ENCODE measurements around the gene KCNAB3. TPM values are rescaled to one million over a fixed set of nuclear protein-coding genes. Genes with fewer than 3 reads are reported as not detected.

KCNAB3 gene
- total RNA-seq: 1 to 10 TPM; 6.6 to 6.7 TPM

- ATAC-seq: peak; percentile 41
Measured at GRCh38 chr17:7929158-7930023, at the start of gene KCNAB3. Gene KCNAB3 (minus strand): TSS chr17:7929856. CDS start chr17:7929435, 421 bp downstream.

GRCh38 chr17:7977805-7978204 is 48.1 kb upstream of the KCNAB3 start:
- Mint-ChIP-seq H3K36me3 (peaks cover 18% of the 10 kb centered on the region), H3K27ac (no peak overlapping the region), H3K4me1 (peaks cover 8% of the 10 kb centered on the region), H3K4me3 (no peak overlapping the region), H3K9me3 (ENCODE audit: low read depth) (peaks cover 18% of the 10 kb centered on the region), H3K27me3 (peaks cover 37% of the 10 kb centered on the region)
- ATAC-seq: no peak
- DNase-seq: no peak
- CTCF ChIA-PET: interaction anchor here (1.1 to 1.3 kb wide), 2 partner anchors 11 to 12 kb away, joined by 3 to 6 read pairs; no protein-coding TSS in a partner anchor

More at GRCh38 chr17:7929158-7930023, at the start of gene KCNAB3:
- Mint-ChIP-seq H3K27ac (peak within 1 kb of the TSS; percentile 97), H3K27me3 (no peaks in the 10 kb centered on the region), H3K9me3 (ENCODE audit: low read depth) (no peaks in the 10 kb centered on the region), H3K4me3 (peak within 1 kb of the TSS; percentile 97), H3K36me3 (peaks cover 7% of the 10 kb centered on the region), H3K4me1 (peaks cover 37% of the 10 kb centered on the region)
- peak; percentile 82 for DNase-seq
- CTCF ChIA-PET: interaction anchor here (0.9 to 12.2 kb wide), 4 partner anchors 12 to 190 kb away, joined by 3 to 130 read pairs (median 25); partner anchors contain the start of gene RNF227

GRCh38 chr17:7977039-7977438 is 47.4 kb upstream of the KCNAB3 start:
- Mint-ChIP-seq H3K36me3 (peaks cover 18% of the 10 kb centered on the region), H3K27me3 (peaks cover 32% of the 10 kb centered on the region), H3K27ac (no peak overlapping the region), H3K4me1 (peaks cover 4% of the 10 kb centered on the region), H3K9me3 (ENCODE audit: low read depth) (peaks cover 18% of the 10 kb centered on the region), H3K4me3 (no peak overlapping the region)
- no peak for ATAC-seq
- CTCF ChIA-PET: interaction anchor here (2.5 kb wide), 1 partner anchor 13 kb away, joined by 6 read pairs; no protein-coding TSS in a partner anchor
- DNase-seq: peak; percentile 18

GRCh38 chr17:7974638-7975131 is 45.0 kb upstream of the KCNAB3 start:
- no peak for ATAC-seq
- Mint-ChIP-seq H3K9me3 (ENCODE audit: low read depth) (peaks cover 18% of the 10 kb centered on the region), H3K4me3 (no peak overlapping the region), H3K27ac (no peak overlapping the region), H3K36me3 (peaks cover 18% of the 10 kb centered on the region), H3K27me3 (peaks cover 34% of the 10 kb centered on the region), H3K4me1 (peaks cover 4% of the 10 kb centered on the region)
- CTCF ChIA-PET: interaction anchor here (1.2 to 2.5 kb wide), 3 partner anchors 13 to 152 kb away, joined by 3 to 6 read pairs (median 5); no protein-coding TSS in a partner anchor
- DNase-seq: peak; percentile 3

GRCh38 chr17:7972131-7972785 is 42.6 kb upstream of the KCNAB3 start:
- Mint-ChIP-seq H3K36me3 (peaks cover 16% of the 10 kb centered on the region), H3K4me1 (peaks cover 2% of the 10 kb centered on the region), H3K4me3 (no peak overlapping the region), H3K9me3 (ENCODE audit: low read depth) (peaks cover 15% of the 10 kb centered on the region), H3K27ac (no peak overlapping the region), H3K27me3 (peaks cover 33% of the 10 kb centered on the region)
- ATAC-seq (no peak), DNase-seq (peak; percentile 31)
- CTCF ChIA-PET: interaction anchor here (0.7 to 1.8 kb wide), 4 partner anchors 10 to 107 kb away, joined by 3 to 7 read pairs (median 4); no protein-coding TSS in a partner anchor

DNA sequence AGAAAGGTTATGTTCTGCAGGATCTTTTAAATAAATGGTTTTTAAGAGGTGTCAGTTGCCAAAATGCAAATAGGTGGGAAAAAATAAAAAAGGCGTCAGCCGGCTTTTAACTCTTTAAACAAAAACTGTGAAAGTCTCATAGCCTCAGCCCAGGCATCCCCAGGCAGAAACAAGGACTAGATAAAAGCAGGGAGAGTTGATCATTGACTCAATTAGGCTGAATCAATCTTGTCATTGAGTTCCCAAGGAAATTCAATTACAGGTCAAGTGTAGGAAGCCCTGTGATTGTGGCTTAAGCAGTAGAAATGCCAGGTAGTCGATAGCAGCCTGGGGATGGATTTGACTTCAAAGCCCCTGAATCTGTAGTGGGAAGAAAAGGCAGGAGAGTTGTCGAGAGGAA is 42.0 kb upstream of the KCNAB3 start:
- CTCF ChIA-PET: interaction anchor here (0.7 to 1.6 kb wide), 7 partner anchors 9 to 59 kb away, joined by 3 to 7 read pairs (median 4); no protein-coding TSS in a partner anchor
- no peak overlapping the region for H3K27ac Mint-ChIP-seq
- ATAC-seq: no peak
- no peak for DNase-seq
- H3K27me3 Mint-ChIP-seq: peaks cover 30% of the 10 kb centered on the region
- peaks cover 2% of the 10 kb centered on the region for H3K4me1 Mint-ChIP-seq
- no peak overlapping the region for H3K4me3 Mint-ChIP-seq
- H3K9me3 Mint-ChIP-seq (ENCODE audit: low read depth): peaks cover 12% of the 10 kb centered on the region
- peaks cover 12% of the 10 kb centered on the region for H3K36me3 Mint-ChIP-seq

- Mint-ChIP-seq H3K27ac (no peak overlapping the region), H3K4me3 (no peak overlapping the region), H3K9me3 (ENCODE audit: low read depth) (peaks cover 3% of the 10 kb centered on the region), H3K4me1 (peaks cover 2% of the 10 kb centered on the region), H3K36me3 (peaks cover under 1% of the 10 kb centered on the region), H3K27me3 (peaks cover 24% of the 10 kb centered on the region)
- DNase-seq (no peak), ATAC-seq (no peak)
- CTCF ChIA-PET: no interaction called here
Measured at GRCh38 chr17:7969433-7969832, 39.8 kb upstream of the KCNAB3 start.

GRCh38 chr17:7967751-7968150 is 38.1 kb upstream of the KCNAB3 start:
- H3K27ac Mint-ChIP-seq: no peak overlapping the region
- peaks cover 2% of the 10 kb centered on the region for H3K4me1 Mint-ChIP-seq
- ATAC-seq (no peak), DNase-seq (no peak)
- H3K9me3 Mint-ChIP-seq (ENCODE audit: low read depth): no peaks in the 10 kb centered on the region
- no peaks in the 10 kb centered on the region for H3K36me3 Mint-ChIP-seq
- H3K4me3 Mint-ChIP-seq: no peak overlapping the region
- CTCF ChIA-PET: no interaction called here
- peaks cover 19% of the 10 kb centered on the region for H3K27me3 Mint-ChIP-seq

- CTCF ChIA-PET: interaction anchor here (0.7 kb wide), 1 partner anchor 149 kb away, joined by 3 read pairs; no protein-coding TSS in a partner anchor
- Mint-ChIP-seq H3K4me3 (no peak overlapping the region), H3K9me3 (ENCODE audit: low read depth) (no peaks in the 10 kb centered on the region), H3K36me3 (no peaks in the 10 kb centered on the region), H3K4me1 (no peaks in the 10 kb centered on the region), H3K27ac (no peak overlapping the region), H3K27me3 (peaks cover 25% of the 10 kb centered on the region)
- ATAC-seq: no peak
- no peak for DNase-seq
Measured at GRCh38 chr17:7961421-7961820, 31.8 kb upstream of the KCNAB3 start.

GRCh38 chr17:7959503-7960253 is 30.0 kb upstream of the KCNAB3 start:
- H3K36me3 Mint-ChIP-seq: no peaks in the 10 kb centered on the region
- peaks cover 4% of the 10 kb centered on the region for H3K4me1 Mint-ChIP-seq
- H3K27ac Mint-ChIP-seq: no peak overlapping the region
- no peak for DNase-seq
- no peaks in the 10 kb centered on the region for H3K9me3 Mint-ChIP-seq (ENCODE audit: low read depth)
- ATAC-seq: no peak
- H3K27me3 Mint-ChIP-seq: peaks cover 25% of the 10 kb centered on the region
- CTCF ChIA-PET: interaction anchor here (1.7 kb wide), 1 partner anchor 30 kb away, joined by 4 read pairs; no protein-coding TSS in a partner anchor
- no peak overlapping the region for H3K4me3 Mint-ChIP-seq

- H3K4me3 Mint-ChIP-seq: no peak overlapping the region
- no peaks in the 10 kb centered on the region for H3K9me3 Mint-ChIP-seq (ENCODE audit: low read depth)
- no peak overlapping the region for H3K27ac Mint-ChIP-seq
- H3K4me1 Mint-ChIP-seq: peaks cover 26% of the 10 kb centered on the region
- no peaks in the 10 kb centered on the region for H3K36me3 Mint-ChIP-seq
- H3K27me3 Mint-ChIP-seq: peaks cover 18% of the 10 kb centered on the region
- ATAC-seq: no peak
- DNase-seq: no peak
- CTCF ChIA-PET: interaction anchor here (0.5 to 1.3 kb wide), 4 partner anchors 24 to 213 kb away, joined by 3 to 5 read pairs (median 4); partner anchors contain the start of gene NAA38
Measured at GRCh38 chr17:7956228-7956965, 26.7 kb upstream of the KCNAB3 start.
